ENCODE measurements around the gene LAMC2. TPM values are rescaled to one million over a fixed set of nuclear protein-coding genes. Genes with fewer than 3 reads are reported as not detected.
A peak's percentile ranks its signal among the peaks of the same experiment; 100 is the strongest.

The LAMC2 gene
- total and polyA plus RNA-seq, 2 donors = 2.5 to 4.3 TPM

DNA sequence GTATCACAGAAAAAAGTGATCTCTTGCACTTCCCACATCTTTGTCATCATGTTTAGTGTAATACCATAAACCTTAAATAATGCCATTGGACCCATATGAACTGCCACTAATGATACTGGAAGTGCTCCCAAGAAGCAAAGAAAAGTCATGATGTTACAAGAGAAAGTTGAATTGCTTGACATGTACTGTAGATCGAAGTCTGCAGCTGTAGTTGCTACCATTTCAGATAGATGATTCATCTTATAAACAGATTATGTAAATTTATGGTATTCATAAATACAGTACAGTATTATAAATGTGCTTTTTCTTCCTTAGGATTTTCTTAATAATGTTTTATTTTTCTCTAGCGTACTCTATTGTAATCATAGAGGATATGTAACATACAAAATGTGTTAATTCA lies 30.1 kb upstream of the LAMC2 start:
- no peak for DNase-seq (ENCODE audit: extremely low spot score)
- WGBS = 55% methylated on average over 2 of the region's 2 CpGs
- Histone ChIP-seq H3K36me3 (ENCODE audit: insufficient read depth) (no peaks in the 10 kb centered on the region), H3K27ac (ENCODE audit: low read depth) (no peak overlapping the region), H3K4me3 (ENCODE audit: low read depth, low read length) (no peak overlapping the region), H3K4me1 (ENCODE audit: insufficient read depth) (no peaks in the 10 kb centered on the region)

DNA sequence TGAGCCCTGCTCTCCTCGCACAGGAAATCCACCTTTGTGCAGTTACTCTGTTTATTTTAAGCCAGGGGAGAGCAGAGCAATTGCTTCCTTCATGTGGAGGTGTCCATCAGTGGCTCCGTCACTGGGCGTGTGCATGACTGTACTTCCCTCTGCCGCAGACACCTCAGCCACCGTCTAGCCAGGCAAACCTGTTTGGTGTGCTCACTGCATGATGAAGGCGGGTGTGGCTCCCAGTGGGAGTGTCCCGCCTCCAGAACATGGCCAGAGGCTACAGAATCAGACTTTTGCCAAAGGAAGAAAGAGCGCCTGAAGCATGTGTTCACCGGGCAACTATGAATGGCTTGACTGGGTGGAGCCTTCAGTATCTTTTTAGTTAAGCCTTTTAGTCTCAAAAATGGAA lies 26.1 kb upstream of the LAMC2 start:
- Histone ChIP-seq H3K4me1 (ENCODE audit: insufficient read depth) (no peaks in the 10 kb centered on the region), H3K36me3 (ENCODE audit: insufficient read depth) (no peaks in the 10 kb centered on the region), H3K27ac (ENCODE audit: low read depth) (no peak overlapping the region), H3K4me3 (ENCODE audit: low read depth, low read length) (no peak overlapping the region)
- peak; percentile 81 for DNase-seq (ENCODE audit: extremely low spot score)
- 85% methylated on average over 9 of the region's 9 CpGs for WGBS

DNA sequence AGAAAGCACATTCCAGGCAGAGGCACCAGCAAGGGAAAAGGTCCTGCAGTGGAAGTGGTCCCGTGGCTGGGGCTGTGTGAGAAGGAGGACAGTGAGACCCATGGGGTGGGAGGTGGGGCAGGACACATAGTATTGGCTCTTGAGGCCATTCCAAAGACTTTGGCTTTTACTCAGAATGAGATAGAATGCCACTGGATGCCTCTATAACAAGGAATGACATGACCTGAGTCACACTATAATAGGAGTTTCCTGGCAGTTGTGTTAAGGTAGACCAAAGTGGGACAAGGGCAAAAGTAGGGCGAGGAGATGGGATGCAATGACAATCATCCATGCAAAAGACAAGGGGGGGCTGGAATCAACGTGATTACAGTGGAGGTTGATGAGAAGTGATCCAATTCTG lies 24.7 kb upstream of the LAMC2 start:
- Histone ChIP-seq H3K27ac (ENCODE audit: low read depth) (no peak overlapping the region), H3K4me3 (ENCODE audit: low read depth, low read length) (no peak overlapping the region), H3K4me1 (ENCODE audit: insufficient read depth) (no peaks in the 10 kb centered on the region), H3K36me3 (ENCODE audit: insufficient read depth) (no peaks in the 10 kb centered on the region)
- DNase-seq (ENCODE audit: extremely low spot score) = no peak
- 78% methylated on average over 3 of the region's 3 CpGs for WGBS

DNA sequence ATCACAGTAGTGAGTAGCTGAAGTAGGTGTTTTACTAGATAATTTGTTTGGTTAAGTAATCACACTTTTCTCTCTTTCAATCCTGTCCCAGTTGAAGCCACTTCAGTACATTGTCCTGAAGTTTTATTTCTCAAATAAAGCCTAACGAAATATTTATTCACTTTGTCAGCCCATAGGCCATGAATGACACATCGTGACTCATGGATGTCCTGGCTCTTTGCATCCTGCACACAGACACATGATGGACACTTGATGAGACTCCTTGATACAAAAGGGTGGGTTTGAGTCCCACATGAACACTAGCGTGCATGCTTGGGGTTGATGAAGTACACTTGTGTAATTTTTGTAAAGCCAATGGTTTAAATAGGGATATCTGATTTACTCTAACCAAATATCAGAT lies 22.7 kb upstream of the LAMC2 start:
- no peak for DNase-seq (ENCODE audit: extremely low spot score)
- Histone ChIP-seq H3K4me3 (ENCODE audit: low read depth, low read length) (no peak overlapping the region), H3K36me3 (ENCODE audit: insufficient read depth) (no peaks in the 10 kb centered on the region), H3K27ac (ENCODE audit: low read depth) (no peak overlapping the region), H3K4me1 (ENCODE audit: insufficient read depth) (no peaks in the 10 kb centered on the region)
- WGBS = 85% methylated on average over 3 of the region's 3 CpGs

DNA sequence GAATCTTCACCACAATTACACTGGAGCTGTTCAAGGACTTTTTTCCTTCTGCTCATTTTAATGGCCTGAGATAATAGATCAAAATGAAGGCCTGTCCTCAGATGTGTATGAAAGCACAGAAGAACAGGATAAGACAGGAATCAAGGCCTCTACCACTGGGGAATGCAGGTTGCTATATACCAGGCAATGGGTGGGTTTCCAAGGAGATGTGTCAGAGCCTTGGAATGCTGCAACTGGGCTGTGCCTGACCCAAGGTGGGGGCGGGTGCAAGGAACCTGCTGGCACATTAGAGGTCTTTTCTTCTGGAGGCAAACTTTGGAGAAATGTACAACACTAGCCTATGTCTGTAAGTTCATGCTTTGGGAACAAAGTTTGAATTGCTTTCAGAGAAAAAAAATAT lies 21.7 kb upstream of the LAMC2 start:
- no peak overlapping the region for H3K27ac ChIP-seq (ENCODE audit: low read depth)
- no peaks in the 10 kb centered on the region for H3K4me1 ChIP-seq (ENCODE audit: insufficient read depth)
- no peaks in the 10 kb centered on the region for H3K36me3 ChIP-seq (ENCODE audit: insufficient read depth)
- 90% methylated on average over 1 of the region's 1 CpG for WGBS
- no peak for DNase-seq (ENCODE audit: extremely low spot score)
- no peak overlapping the region for H3K4me3 ChIP-seq (ENCODE audit: low read depth, low read length)

DNA sequence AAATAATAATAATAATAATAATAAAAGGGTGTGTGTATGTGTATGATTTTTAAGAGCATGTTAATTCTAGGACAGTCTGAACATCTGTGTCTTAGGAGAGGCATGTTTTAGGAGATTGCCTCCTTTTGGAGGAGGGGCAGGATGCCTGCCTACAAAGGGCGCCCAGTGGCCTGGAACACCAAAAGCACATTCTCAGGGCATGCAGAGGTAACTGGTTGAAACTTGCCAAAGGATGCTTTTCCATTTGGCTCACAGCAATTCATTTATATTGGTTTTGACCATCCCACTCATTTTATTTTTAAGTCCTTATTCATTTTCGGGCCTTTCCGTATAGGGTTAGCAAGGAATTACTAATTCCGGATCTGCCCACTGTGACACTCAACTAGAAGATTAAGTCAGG lies 21.1 kb upstream of the LAMC2 start:
- Histone ChIP-seq H3K36me3 (ENCODE audit: insufficient read depth) (no peaks in the 10 kb centered on the region), H3K4me1 (ENCODE audit: insufficient read depth) (no peaks in the 10 kb centered on the region), H3K27ac (ENCODE audit: low read depth) (no peak overlapping the region), H3K4me3 (ENCODE audit: low read depth, low read length) (no peak overlapping the region)
- WGBS = 98% methylated on average over 4 of the region's 4 CpGs
- no peak for DNase-seq (ENCODE audit: extremely low spot score)

DNA sequence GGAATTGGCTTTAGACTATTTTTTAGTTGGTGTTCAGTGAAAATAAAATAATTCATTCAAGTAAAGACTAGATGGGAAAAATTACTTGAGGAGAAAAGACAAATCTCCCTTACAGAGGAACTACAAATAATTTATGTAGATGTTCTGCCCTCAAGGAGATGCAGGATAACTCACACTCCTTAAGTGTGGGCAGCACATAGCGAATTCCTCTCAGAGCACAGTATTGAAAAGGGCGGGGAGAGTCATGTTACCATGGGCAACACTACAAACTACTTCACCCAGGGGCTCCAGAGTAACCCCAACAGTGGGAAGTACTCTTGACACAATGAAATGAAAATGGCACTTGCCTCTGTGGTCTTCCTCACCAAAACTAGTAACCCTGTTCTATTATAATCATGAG lies 20.6 kb upstream of the LAMC2 start:
- no peak overlapping the region for H3K4me3 ChIP-seq (ENCODE audit: low read depth, low read length)
- no peak for DNase-seq (ENCODE audit: extremely low spot score)
- H3K4me1 ChIP-seq (ENCODE audit: insufficient read depth) = no peaks in the 10 kb centered on the region
- H3K36me3 ChIP-seq (ENCODE audit: insufficient read depth) = no peaks in the 10 kb centered on the region
- no peak overlapping the region for H3K27ac ChIP-seq (ENCODE audit: low read depth)
- 96% methylated on average over 2 of the region's 2 CpGs for WGBS

DNA sequence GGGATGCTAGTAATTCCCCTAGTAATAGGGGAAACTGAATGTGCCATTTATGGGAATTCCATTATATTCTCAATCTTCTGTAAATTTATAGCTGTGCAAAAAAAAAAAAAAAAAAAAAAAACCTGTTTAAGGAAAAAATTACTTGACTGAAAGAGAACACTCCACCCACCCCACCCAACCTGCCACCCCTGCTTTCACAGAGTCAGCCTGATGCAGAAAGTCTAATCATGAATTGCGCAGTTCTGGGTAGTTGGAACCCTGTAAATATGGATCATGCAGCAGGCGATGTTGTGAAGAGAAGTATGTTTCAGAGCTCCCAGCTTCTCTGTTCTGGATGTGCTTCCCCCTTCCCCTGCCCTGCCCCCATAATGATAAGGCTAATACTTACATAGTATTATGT lies 19.6 kb upstream of the LAMC2 start:
- Histone ChIP-seq H3K27ac (ENCODE audit: low read depth) (no peak overlapping the region), H3K36me3 (ENCODE audit: insufficient read depth) (no peaks in the 10 kb centered on the region), H3K4me1 (ENCODE audit: insufficient read depth) (no peaks in the 10 kb centered on the region), H3K4me3 (ENCODE audit: low read depth, low read length) (no peak overlapping the region)
- no peak for DNase-seq (ENCODE audit: extremely low spot score)
- WGBS = 100% methylated on average over 2 of the region's 2 CpGs

DNA sequence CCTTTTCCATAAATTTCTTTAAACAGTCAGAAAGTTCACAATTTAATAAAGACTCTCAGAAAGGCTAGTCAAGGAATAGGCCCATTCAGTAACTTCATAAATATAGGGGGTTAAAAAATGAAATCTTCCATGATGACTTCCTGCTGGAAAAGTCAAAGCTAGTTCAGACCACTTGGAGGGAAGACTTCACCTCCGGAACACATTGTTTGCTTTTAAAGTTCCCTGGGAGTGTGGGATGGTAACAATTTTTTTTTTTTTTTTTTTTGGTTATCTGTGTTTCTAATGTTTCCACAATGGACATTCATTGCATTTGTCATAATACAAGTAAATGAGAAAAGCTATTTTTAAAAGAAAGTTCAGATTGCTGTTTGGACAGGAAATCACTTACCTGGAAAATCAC lies 18.4 kb upstream of the LAMC2 start:
- Histone ChIP-seq H3K4me3 (ENCODE audit: low read depth, low read length) (no peak overlapping the region), H3K36me3 (ENCODE audit: insufficient read depth) (no peaks in the 10 kb centered on the region), H3K27ac (ENCODE audit: low read depth) (no peak overlapping the region), H3K4me1 (ENCODE audit: insufficient read depth) (no peaks in the 10 kb centered on the region)
- 74% methylated on average over 1 of the region's 1 CpG for WGBS
- DNase-seq (ENCODE audit: extremely low spot score) = no peak

DNA sequence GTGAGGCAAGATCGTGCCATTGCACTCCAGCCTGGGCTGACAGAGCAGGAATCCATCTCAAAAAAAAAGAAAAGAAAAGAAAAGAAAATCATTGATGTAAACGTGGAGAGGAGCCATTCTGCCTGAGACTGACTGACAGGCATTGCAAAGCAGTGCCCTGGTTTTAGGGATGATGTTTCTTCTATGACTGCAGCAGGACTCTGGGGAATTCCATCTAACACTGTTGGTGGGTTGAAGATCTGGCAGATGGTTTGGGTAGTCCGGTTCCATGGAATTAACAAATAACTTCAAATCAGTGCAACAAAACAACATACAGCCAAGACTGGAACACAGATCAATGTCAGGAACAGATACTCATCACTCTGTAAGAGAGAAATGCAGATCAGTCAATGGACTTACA lies 17.8 kb upstream of the LAMC2 start:
- no peak overlapping the region for H3K4me3 ChIP-seq (ENCODE audit: low read depth, low read length)
- no peaks in the 10 kb centered on the region for H3K4me1 ChIP-seq (ENCODE audit: insufficient read depth)
- no peak overlapping the region for H3K27ac ChIP-seq (ENCODE audit: low read depth)
- no peaks in the 10 kb centered on the region for H3K36me3 ChIP-seq (ENCODE audit: insufficient read depth)
- no peak for DNase-seq (ENCODE audit: extremely low spot score)
- WGBS = 77% methylated on average over 3 of the region's 3 CpGs

DNA sequence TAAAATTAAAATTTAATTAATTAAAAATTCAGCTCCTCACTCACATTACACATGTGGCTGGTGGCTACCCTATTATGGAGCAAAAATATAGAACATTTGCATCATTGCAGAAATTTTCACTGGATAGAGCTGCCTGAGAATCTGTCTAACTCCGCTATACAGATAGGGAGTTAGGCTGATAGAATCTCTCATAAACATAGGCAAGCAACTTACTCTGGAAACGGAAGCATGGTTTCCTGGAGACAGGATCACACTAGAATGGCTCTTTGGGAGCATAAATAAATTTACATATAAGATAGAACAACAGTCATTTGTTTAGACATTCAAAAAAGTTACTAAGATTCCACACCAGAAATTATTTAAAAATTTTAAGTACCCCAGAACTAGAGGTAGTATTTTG lies 12.2 kb upstream of the LAMC2 start:
- Histone ChIP-seq H3K4me3 (ENCODE audit: low read depth, low read length) (no peak overlapping the region), H3K4me1 (ENCODE audit: insufficient read depth) (no peaks in the 10 kb centered on the region), H3K27ac (ENCODE audit: low read depth) (no peak overlapping the region), H3K36me3 (ENCODE audit: insufficient read depth) (no peaks in the 10 kb centered on the region)
- no peak for DNase-seq (ENCODE audit: extremely low spot score)
- 69% methylated on average over 2 of the region's 2 CpGs for WGBS

DNA sequence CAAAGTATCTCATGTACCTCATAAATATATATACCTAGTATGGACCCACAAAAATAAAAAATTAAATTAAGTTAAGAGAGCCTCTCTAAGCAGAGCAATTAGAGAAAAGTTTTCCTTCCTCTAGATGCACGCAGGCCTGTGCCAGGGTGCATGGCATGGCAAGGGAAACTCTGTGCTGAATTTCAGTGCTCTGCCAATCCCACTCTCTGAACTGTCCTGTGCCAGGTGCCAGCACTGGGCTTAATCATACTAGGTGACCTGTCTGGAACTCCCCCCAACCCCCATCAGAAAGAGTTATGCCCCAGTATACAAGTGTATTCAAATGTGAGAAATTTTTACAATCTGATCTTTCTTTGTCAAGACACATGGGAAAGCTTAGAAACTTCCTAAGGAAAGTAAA lies 10.4 kb upstream of the LAMC2 start:
- no peaks in the 10 kb centered on the region for H3K36me3 ChIP-seq (ENCODE audit: insufficient read depth)
- WGBS = 83% methylated on average over 1 of the region's 1 CpG
- H3K27ac ChIP-seq (ENCODE audit: low read depth) = no peak overlapping the region
- H3K4me3 ChIP-seq (ENCODE audit: low read depth, low read length) = no peak overlapping the region
- no peak for DNase-seq (ENCODE audit: extremely low spot score)
- H3K4me1 ChIP-seq (ENCODE audit: insufficient read depth) = no peaks in the 10 kb centered on the region

DNA sequence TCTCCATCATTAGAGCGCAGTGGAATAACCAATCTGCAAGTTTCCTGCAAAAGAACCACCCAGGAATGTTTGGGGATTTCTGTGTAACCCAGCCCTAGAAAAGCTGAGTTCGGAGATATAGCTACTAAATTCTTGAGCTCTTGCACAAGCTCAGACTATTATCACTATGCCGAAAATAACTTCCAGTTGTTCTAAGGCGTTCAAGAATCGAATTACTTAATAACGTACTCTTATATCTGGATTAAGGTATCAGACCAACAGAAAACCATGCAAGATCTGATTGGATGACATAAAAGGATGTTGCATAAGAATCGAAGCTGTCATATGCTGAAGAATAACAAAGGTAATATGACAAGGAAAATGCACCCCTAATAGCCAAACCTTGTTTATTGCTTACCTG lies 7.5 kb upstream of the LAMC2 start:
- Histone ChIP-seq H3K4me1 (ENCODE audit: insufficient read depth) (no peaks in the 10 kb centered on the region), H3K4me3 (ENCODE audit: low read depth, low read length) (no peak overlapping the region), H3K27ac (ENCODE audit: low read depth) (no peak overlapping the region), H3K36me3 (ENCODE audit: insufficient read depth) (no peaks in the 10 kb centered on the region)
- no peak for DNase-seq (ENCODE audit: extremely low spot score)
- 53% methylated on average over 7 of the region's 7 CpGs for WGBS

DNA sequence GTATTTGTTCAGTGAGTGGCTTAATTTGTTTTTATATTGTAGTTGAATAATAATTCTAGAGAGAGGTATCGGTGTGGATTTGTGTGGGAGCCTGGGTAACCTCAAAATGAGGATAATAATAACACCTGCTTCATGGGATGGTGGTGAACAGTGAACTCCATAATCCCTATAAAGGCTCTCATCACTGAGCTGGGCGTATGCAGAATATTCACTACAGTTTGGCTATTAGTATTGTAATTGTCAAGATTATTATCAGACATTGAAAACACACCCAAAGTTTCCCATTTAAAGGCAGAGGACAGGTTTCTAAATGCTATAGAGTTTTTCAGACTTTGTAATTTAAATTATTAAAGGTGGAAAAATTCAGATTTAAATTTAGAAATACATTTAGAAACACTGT lies 7.0 kb upstream of the LAMC2 start:
- Histone ChIP-seq H3K36me3 (ENCODE audit: insufficient read depth) (no peaks in the 10 kb centered on the region), H3K4me1 (ENCODE audit: insufficient read depth) (no peaks in the 10 kb centered on the region), H3K4me3 (ENCODE audit: low read depth, low read length) (no peak overlapping the region), H3K27ac (ENCODE audit: low read depth) (no peak overlapping the region)
- DNase-seq (ENCODE audit: extremely low spot score) = no peak
- 83% methylated on average over 2 of the region's 2 CpGs for WGBS

DNA sequence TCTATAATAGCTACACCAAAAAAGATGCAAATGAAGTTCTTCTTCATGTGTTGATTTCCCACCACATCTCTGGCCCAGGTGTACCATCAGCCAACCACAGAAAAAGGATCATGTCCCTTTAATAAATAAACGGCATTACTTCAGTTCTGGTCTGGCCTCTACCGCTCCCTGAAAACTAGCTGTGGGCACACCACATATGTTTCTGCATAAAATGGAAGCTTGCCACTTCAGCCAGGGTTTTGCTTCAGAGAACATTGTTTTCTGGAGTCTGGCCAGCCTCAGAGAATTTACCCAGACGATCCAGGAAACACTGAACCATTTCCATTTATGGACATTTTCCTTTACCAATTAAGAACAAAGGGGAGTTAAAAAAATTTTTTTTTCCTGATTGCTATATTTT lies 5.8 kb upstream of the LAMC2 start:
- DNase-seq (ENCODE audit: extremely low spot score) = peak; percentile 66
- no peaks in the 10 kb centered on the region for H3K4me1 ChIP-seq (ENCODE audit: insufficient read depth)
- WGBS = 4% methylated on average over 3 of the region's 3 CpGs
- H3K27ac ChIP-seq (ENCODE audit: low read depth) = no peak overlapping the region
- no peaks in the 10 kb centered on the region for H3K36me3 ChIP-seq (ENCODE audit: insufficient read depth)
- no peak overlapping the region for H3K4me3 ChIP-seq (ENCODE audit: low read depth, low read length)
